ENCODE measurements around the gene RAB7B.

RAB7B gene

DNA sequence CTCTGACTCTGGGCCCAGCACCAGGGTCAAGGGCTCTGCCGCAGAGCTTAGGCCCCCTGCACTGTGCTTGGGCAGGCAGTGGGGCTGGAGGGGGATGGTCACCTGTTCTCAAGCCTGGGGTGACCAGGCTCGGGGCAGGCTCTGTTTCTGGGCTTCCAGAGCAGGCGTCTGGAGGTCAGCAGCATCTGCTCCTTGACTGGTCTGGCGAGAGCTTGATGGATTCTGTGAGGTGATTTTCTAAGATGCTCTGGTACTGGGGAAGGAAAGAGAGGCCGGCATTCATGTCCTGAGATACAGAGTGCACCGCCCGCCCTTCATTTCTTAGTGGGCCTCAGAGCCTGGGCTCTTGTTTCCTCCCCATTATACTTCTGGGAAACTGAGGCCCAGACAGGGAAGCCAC lies 24.5 kb downstream of the RAB7B start:
- H3K9me3 ChIP-seq (ENCODE audit: control insufficient read depth, low read length): no peaks in the 10 kb centered on the region
- H3K4me1 ChIP-seq (ENCODE audit: control insufficient read depth, insufficient read depth, low read length): peaks cover 20% of the 10 kb centered on the region
- H3K36me3 ChIP-seq (ENCODE audit: control insufficient read depth, insufficient read depth, low read length, severe bottlenecking): no peaks in the 10 kb centered on the region
- no peaks in the 10 kb centered on the region for H3K27me3 ChIP-seq (replicated peaks; ENCODE audit: control insufficient read depth, insufficient read depth, low read length)
- no peak overlapping the region for H3K9ac ChIP-seq (ENCODE audit: low read length)
- DNase-seq (ENCODE audit: low read depth): no peak
- no peak overlapping the region for H3K4me3 ChIP-seq (ENCODE audit: low read length)

DNA sequence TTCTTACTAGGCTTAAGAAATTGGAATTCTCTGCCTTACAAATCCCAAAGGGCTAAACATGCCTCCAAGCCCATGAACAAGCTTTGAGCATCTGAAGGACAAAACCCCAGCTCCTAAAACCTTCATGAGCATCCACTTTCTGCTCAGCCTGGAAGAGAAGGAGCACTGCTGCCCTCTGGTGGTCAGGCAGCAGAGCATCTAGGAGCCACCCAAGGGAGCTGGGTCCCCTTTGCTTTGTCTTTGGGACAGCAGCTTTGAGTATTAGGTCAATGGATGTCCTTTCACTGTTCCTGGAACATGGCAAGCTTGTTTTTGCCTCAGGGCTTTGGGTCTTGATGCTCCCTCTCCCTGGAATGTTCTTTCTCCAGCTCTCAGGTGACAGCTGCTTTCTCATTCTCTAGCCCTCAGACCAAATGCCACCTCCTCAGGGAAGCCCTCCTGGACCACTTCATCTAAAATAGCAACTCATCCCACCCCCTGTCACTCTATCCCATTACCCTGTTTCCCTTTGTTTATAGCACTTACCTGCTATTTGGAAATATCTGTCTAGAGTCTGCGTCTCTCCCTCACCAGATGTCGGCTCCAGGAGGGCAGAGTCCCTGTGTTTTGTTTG lies 25.7 kb downstream of the RAB7B start:
- H3K9ac ChIP-seq (ENCODE audit: low read length): no peak overlapping the region
- DNase-seq (ENCODE audit: low read depth): peak; percentile 92
- no peak overlapping the region for H3K4me3 ChIP-seq (ENCODE audit: low read length)
- no peaks in the 10 kb centered on the region for H3K9me3 ChIP-seq (ENCODE audit: control insufficient read depth, low read length)
- no peaks in the 10 kb centered on the region for H3K27me3 ChIP-seq (replicated peaks; ENCODE audit: control insufficient read depth, insufficient read depth, low read length)
- no peaks in the 10 kb centered on the region for H3K36me3 ChIP-seq (ENCODE audit: control insufficient read depth, insufficient read depth, low read length, severe bottlenecking)
- peaks cover 20% of the 10 kb centered on the region for H3K4me1 ChIP-seq (ENCODE audit: control insufficient read depth, insufficient read depth, low read length)

DNA sequence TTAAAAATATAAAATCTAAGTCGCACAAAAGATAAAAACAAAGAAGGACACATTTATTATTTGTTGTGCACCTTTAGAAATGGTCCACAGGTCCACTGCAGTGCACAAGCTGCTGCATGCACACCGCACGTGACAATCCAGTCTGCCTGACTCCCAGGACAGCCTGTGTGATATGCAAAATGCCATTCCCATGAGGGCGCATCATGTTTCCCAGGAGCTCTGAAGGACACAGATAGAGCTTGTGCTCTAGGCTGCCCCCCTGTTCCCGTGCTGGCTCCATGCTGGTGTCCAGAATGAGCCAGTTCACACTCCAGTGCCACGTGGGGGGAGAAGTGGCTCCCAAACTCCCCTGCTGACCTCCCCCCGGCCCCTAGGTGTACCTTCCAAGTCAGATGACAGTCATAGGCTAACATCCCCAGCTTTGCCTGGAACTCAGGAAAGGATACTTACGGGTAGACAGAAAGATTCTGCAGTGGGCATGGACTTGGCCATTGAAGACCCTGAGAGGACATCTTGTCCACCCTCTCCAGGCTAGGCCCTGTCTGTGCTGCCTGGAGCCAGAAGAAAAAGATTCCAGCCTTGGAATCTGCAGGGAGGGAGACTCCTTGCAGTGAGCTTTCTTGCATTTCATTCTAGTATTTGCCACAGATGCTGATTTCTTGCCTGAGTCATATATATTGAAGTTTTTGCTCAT lies 26.3 kb downstream of the RAB7B start:
- Histone ChIP-seq H3K27me3 (replicated peaks; ENCODE audit: control insufficient read depth, insufficient read depth, low read length) (no peaks in the 10 kb centered on the region), H3K36me3 (ENCODE audit: control insufficient read depth, insufficient read depth, low read length, severe bottlenecking) (no peaks in the 10 kb centered on the region), H3K9ac (ENCODE audit: low read length) (peak overlapping the region; percentile 17), H3K9me3 (ENCODE audit: control insufficient read depth, low read length) (no peaks in the 10 kb centered on the region), H3K4me3 (ENCODE audit: low read length) (no peak overlapping the region), H3K4me1 (ENCODE audit: control insufficient read depth, insufficient read depth, low read length) (peaks cover 20% of the 10 kb centered on the region)
- DNase-seq (ENCODE audit: low read depth): peak; percentile 32

DNA sequence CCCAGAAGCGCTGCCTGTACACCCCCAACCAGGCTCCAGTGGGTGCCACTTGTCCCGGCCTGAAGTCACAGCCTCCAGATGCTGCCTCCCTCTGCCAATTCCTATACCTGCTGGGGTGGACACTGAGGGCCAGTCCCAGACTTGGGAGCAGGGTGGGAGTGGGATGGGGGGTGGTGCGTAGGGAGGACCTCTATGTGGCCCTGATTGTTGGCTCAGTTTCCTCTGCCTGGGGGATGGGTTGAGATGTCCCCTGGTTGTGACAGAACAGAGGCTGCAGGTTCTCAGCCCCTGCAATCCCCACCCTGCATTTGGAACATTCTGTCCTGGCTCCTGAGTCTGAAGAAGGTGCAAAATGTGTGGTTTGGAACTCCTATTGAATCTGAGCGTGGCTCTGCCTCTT lies 27.2 kb downstream of the RAB7B start:
- Histone ChIP-seq H3K4me3 (ENCODE audit: low read length) (no peak overlapping the region), H3K9me3 (ENCODE audit: control insufficient read depth, low read length) (no peaks in the 10 kb centered on the region), H3K27me3 (replicated peaks; ENCODE audit: control insufficient read depth, insufficient read depth, low read length) (no peaks in the 10 kb centered on the region), H3K9ac (ENCODE audit: low read length) (no peak overlapping the region), H3K4me1 (ENCODE audit: control insufficient read depth, insufficient read depth, low read length) (peaks cover 20% of the 10 kb centered on the region), H3K36me3 (ENCODE audit: control insufficient read depth, insufficient read depth, low read length, severe bottlenecking) (no peaks in the 10 kb centered on the region)
- DNase-seq (ENCODE audit: low read depth): no peak

DNA sequence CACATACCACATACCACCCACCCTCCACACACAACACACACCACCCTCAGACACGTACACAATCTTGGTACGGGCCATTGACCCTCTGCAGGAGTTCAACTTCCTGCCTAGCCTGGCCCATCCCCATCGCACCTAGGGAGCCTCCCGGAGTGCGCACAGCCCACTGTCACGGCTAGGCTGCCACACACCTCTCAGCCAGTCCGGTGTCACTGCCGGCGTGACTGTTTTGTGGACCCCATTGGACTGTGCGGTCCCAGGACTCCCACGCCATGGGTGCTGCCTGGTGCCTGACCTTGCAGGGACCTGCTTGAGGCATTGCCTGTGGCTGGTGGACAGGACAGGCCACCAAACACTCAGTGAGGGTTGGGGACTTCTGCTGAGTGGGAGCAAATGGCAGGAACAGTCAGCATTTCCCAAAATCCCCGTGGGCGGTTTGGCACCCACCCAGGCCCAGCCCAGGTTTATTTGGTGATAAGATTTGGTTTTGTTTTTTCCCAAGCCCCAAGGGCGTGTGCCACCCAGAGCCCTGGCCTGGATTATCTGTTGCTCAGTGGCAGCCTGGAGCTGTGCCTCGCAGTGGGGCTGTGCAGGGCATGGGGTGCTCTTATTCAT lies 27.7 kb downstream of the RAB7B start:
- Histone ChIP-seq H3K9me3 (ENCODE audit: control insufficient read depth, low read length) (no peaks in the 10 kb centered on the region), H3K4me3 (ENCODE audit: low read length) (no peak overlapping the region), H3K4me1 (ENCODE audit: control insufficient read depth, insufficient read depth, low read length) (peaks cover 20% of the 10 kb centered on the region), H3K36me3 (ENCODE audit: control insufficient read depth, insufficient read depth, low read length, severe bottlenecking) (no peaks in the 10 kb centered on the region), H3K9ac (ENCODE audit: low read length) (no peak overlapping the region), H3K27me3 (replicated peaks; ENCODE audit: control insufficient read depth, insufficient read depth, low read length) (no peaks in the 10 kb centered on the region)
- no peak for DNase-seq (ENCODE audit: low read depth)

DNA sequence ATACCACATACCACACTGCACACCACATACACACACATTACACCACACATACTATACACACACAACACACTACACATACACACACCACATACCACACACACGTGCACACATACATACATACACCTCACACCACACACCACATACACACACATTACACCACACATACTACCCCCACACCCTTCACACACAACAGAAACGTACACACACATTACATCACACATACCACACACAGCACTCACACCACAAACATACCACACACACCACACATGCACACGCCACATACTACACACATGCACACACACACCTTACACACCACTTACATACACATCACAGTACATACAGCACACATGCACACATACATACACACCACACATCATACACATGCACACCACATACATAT lies 28.5 kb downstream of the RAB7B start:
- no peak overlapping the region for H3K4me3 ChIP-seq (ENCODE audit: low read length)

DNA sequence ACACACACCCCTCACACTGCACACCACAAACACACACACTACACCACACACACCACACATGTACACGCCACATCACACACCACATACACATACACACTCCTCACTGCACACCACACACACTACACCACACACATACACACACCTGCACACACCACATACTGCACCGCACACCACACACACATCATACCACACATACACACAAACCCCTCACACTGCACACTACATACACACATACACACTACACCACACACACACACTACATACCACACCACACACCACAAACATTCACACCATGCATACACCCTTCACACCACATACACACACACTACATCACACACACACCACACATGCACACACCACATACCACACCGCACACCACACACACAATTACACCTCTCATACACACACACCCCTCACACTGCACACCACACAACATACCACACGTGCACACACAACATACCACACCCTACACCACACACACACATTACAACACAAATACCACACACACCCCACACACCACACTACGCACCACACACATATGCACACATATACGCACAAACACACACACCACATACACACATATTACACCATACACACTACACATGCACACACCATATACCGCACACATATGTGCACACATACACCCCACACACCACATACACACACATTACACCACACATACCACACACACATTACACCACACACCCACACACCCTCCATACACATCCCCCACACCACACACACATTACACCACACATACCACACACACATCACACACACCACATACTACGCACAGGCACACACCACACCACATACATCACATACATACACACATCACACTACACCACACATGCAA lies 29.6 kb downstream of the RAB7B start:
- H3K9ac ChIP-seq (ENCODE audit: low read length): no peak overlapping the region
- peaks cover 20% of the 10 kb centered on the region for H3K4me1 ChIP-seq (ENCODE audit: control insufficient read depth, insufficient read depth, low read length)
- H3K9me3 ChIP-seq (ENCODE audit: control insufficient read depth, low read length): no peaks in the 10 kb centered on the region
- no peaks in the 10 kb centered on the region for H3K36me3 ChIP-seq (ENCODE audit: control insufficient read depth, insufficient read depth, low read length, severe bottlenecking)
- DNase-seq (ENCODE audit: low read depth): no peak
- no peaks in the 10 kb centered on the region for H3K27me3 ChIP-seq (replicated peaks; ENCODE audit: control insufficient read depth, insufficient read depth, low read length)
- no peak overlapping the region for H3K4me3 ChIP-seq (ENCODE audit: low read length)

More for the DNA sequence above, 28.5 kb downstream of the RAB7B start:
- H3K9ac ChIP-seq (ENCODE audit: low read length): no peak overlapping the region
- H3K4me1 ChIP-seq (ENCODE audit: control insufficient read depth, insufficient read depth, low read length): peaks cover 20% of the 10 kb centered on the region
- DNase-seq (ENCODE audit: low read depth): no peak
- no peaks in the 10 kb centered on the region for H3K27me3 ChIP-seq (replicated peaks; ENCODE audit: control insufficient read depth, insufficient read depth, low read length)
- no peaks in the 10 kb centered on the region for H3K9me3 ChIP-seq (ENCODE audit: control insufficient read depth, low read length)
- no peaks in the 10 kb centered on the region for H3K36me3 ChIP-seq (ENCODE audit: control insufficient read depth, insufficient read depth, low read length, severe bottlenecking)

DNA sequence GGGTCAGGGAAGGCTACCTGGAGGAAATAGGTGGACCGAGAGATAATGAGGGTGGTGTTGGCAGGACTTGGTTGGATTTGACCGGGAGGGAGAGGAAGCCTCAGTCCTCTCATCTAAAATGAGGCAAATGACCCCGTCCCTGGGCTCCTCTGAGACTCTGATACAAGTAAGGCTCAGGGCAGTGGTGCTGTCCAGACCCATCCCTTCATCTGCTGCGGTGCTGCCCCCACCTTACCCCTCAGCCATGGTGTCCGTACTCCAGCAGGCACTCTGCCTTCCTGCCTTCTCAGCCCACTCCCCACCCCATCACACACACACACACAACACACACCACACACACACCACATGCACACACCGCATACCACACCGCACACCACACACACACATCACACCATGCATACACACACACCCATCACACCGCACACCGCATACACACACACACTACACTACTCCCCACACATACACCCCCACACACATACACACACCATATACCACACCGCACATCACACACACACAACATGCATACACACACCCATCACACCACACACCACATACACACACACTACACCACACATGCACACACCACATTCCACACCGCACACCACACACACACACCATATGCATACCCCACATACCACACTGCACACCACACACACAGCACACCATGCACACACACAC lies 30.6 kb downstream of the RAB7B start:
- Histone ChIP-seq H3K36me3 (ENCODE audit: control insufficient read depth, insufficient read depth, low read length, severe bottlenecking) (no peaks in the 10 kb centered on the region), H3K27me3 (replicated peaks; ENCODE audit: control insufficient read depth, insufficient read depth, low read length) (no peaks in the 10 kb centered on the region), H3K4me1 (ENCODE audit: control insufficient read depth, insufficient read depth, low read length) (peaks cover 20% of the 10 kb centered on the region), H3K9ac (ENCODE audit: low read length) (no peak overlapping the region), H3K4me3 (ENCODE audit: low read length) (no peak overlapping the region), H3K9me3 (ENCODE audit: control insufficient read depth, low read length) (no peaks in the 10 kb centered on the region)
- no peak for DNase-seq (ENCODE audit: low read depth)

DNA sequence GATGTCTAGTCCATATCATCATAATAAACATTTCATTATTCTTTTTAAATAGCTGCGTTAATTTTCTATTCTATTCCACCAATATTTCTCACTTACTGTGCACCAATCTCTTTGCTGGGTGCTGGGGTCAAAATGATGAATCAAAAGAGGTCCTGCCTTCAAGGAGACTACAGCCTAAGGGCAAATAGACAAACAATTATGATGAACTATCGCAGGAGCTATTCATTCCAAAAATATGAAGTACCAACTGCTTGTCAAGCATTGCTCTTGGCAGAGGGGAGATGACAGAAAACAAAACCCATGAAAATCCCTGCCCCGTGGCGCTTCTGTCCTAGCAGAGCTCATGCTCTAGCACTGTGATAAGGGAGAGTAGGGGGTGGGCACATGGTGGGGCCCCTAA lies 31.1 kb downstream of the RAB7B start:
- Histone ChIP-seq H3K9me3 (ENCODE audit: control insufficient read depth, low read length) (no peaks in the 10 kb centered on the region), H3K27me3 (replicated peaks; ENCODE audit: control insufficient read depth, insufficient read depth, low read length) (no peaks in the 10 kb centered on the region), H3K4me3 (ENCODE audit: low read length) (no peak overlapping the region), H3K4me1 (ENCODE audit: control insufficient read depth, insufficient read depth, low read length) (peaks cover 18% of the 10 kb centered on the region), H3K9ac (ENCODE audit: low read length) (no peak overlapping the region), H3K36me3 (ENCODE audit: control insufficient read depth, insufficient read depth, low read length, severe bottlenecking) (no peaks in the 10 kb centered on the region)
- DNase-seq (ENCODE audit: low read depth): no peak

DNA sequence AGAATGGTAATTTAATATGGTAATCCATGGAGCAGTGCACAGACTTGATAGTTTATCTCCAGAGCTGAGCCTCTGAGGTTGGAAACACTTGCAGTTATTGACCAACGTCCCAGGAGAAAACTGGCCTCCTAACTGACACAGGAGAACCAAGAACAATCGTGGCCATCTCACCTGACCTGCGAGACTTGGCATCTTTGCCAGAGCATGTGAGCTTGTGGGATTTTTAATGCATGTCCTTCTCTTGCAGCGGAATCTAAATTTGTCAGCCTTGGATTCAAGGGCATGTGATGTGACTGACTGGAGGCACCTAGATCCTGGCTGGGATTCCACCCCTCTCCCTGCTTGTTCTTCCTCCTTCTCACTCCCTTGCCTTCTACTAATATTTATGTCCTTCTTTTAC lies 32.1 kb downstream of the RAB7B start:
- Histone ChIP-seq H3K9me3 (ENCODE audit: control insufficient read depth, low read length) (no peaks in the 10 kb centered on the region), H3K4me3 (ENCODE audit: low read length) (no peak overlapping the region), H3K27me3 (replicated peaks; ENCODE audit: control insufficient read depth, insufficient read depth, low read length) (no peaks in the 10 kb centered on the region), H3K4me1 (ENCODE audit: control insufficient read depth, insufficient read depth, low read length) (peaks cover 8% of the 10 kb centered on the region), H3K36me3 (ENCODE audit: control insufficient read depth, insufficient read depth, low read length, severe bottlenecking) (no peaks in the 10 kb centered on the region), H3K9ac (ENCODE audit: low read length) (no peak overlapping the region)
- no peak for DNase-seq (ENCODE audit: low read depth)

DNA sequence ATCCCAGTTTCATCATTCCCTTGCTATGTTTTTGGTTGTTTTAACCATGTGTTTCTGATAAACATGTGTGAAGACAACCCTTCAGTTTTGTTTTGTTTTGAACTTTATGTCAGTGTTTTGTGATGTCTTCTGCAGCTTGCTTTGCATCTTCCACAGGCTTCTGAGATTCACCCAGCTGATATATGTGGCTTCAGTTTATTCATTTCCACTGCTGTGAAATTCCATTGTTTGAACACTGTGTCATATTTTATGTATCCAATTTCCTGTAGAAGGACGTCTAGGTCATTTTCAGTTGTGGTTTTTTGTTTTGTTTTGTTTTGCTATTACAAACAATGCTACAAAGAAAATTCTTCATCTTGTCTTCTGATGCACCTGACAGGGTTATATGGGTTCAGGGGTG lies 32.7 kb downstream of the RAB7B start:
- H3K9ac ChIP-seq (ENCODE audit: low read length): no peak overlapping the region
- no peaks in the 10 kb centered on the region for H3K36me3 ChIP-seq (ENCODE audit: control insufficient read depth, insufficient read depth, low read length, severe bottlenecking)
- DNase-seq (ENCODE audit: low read depth): peak; percentile 30
- no peaks in the 10 kb centered on the region for H3K27me3 ChIP-seq (replicated peaks; ENCODE audit: control insufficient read depth, insufficient read depth, low read length)
- H3K9me3 ChIP-seq (ENCODE audit: control insufficient read depth, low read length): no peaks in the 10 kb centered on the region
- H3K4me3 ChIP-seq (ENCODE audit: low read length): no peak overlapping the region
- peaks cover 2% of the 10 kb centered on the region for H3K4me1 ChIP-seq (ENCODE audit: control insufficient read depth, insufficient read depth, low read length)

All from adipocyte (in vitro differentiated cells).